Astrocyte of the spinal cord (primary cell): Measurements from ENCODE around the gene OGG1.

Source experiments
- DNase-seq: peaks from one replicate; pipeline ENCODE4 v3.0.0; 2011; ENCODE audit warnings: low read depth, low spot score
- H3K4me3 ChIP-seq: 2 replicates; pipeline ENCODE4 v1.5.1; 2011; ENCODE audit warnings: low read depth, mild to moderate bottlenecking, low read length, moderate library complexity
- in situ Hi-C: cut with HindIII; loops from 2 replicates; pipeline ENCODE4 v1.10.0; 2017; ENCODE audit warnings: low sequenced_read_pairs
- TF ChIP-seq, protein P1 (sequence below): IDR thresholded peaks from 2 replicates; pipeline ENCODE4 v1.5.1; 2012; ENCODE audit warnings: low read depth, mild to moderate bottlenecking, low read length, inconsistent platforms

Gene OGG1

GRCh38 chr3:9781551-9781950 lies 31.8 kb downstream of the OGG1 start:
- in situ Hi-C loops, result no loop called here
- TF ChIP-seq, protein P1, sequence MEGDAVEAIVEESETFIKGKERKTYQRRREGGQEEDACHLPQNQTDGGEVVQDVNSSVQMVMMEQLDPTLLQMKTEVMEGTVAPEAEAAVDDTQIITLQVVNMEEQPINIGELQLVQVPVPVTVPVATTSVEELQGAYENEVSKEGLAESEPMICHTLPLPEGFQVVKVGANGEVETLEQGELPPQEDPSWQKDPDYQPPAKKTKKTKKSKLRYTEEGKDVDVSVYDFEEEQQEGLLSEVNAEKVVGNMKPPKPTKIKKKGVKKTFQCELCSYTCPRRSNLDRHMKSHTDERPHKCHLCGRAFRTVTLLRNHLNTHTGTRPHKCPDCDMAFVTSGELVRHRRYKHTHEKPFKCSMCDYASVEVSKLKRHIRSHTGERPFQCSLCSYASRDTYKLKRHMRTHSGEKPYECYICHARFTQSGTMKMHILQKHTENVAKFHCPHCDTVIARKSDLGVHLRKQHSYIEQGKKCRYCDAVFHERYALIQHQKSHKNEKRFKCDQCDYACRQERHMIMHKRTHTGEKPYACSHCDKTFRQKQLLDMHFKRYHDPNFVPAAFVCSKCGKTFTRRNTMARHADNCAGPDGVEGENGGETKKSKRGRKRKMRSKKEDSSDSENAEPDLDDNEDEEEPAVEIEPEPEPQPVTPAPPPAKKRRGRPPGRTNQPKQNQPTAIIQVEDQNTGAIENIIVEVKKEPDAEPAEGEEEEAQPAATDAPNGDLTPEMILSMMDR, result no peak
- DNase-seq, result no peak
- H3K4me3 ChIP-seq, result no peak overlapping the region

GRCh38 chr3:9781978-9782603 lies 32.3 kb downstream of the OGG1 start:
- H3K4me3 ChIP-seq, result no peak overlapping the region
- DNase-seq, result no peak
- in situ Hi-C loops, result no loop called here
- TF ChIP-seq, protein P1, result no peak

GRCh38 chr3:9782770-9783169 lies 33.0 kb downstream of the OGG1 start:
- in situ Hi-C loops, result no loop called here
- TF ChIP-seq, protein P1, result no peak
- no peak for DNase-seq
- H3K4me3 ChIP-seq, result no peak overlapping the region

DNA sequence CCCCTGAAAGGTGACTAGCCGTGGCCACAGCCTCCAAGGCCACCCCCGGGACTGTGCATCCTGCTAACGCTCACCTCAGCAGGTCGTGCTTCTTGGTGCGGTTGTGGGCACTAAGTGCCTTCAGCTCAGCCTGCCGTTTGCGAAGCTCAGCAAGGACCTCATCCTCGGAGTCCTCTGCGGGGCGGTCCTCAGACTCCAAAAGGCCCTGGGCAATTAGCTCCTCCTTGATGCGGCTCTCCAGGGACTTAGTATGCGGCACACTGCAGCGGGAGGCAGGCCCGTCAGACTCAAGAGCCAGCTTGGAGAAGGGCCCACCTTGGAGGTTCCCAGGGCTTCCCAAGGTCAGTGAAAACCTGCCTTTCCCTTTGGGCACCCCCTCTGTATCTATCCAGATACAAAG lies 34.2 kb downstream of the OGG1 start:
- H3K4me3 ChIP-seq, result no peak overlapping the region
- TF ChIP-seq, protein P1, result no peak
- no peak for DNase-seq
- in situ Hi-C loops, result no loop called here

DNA sequence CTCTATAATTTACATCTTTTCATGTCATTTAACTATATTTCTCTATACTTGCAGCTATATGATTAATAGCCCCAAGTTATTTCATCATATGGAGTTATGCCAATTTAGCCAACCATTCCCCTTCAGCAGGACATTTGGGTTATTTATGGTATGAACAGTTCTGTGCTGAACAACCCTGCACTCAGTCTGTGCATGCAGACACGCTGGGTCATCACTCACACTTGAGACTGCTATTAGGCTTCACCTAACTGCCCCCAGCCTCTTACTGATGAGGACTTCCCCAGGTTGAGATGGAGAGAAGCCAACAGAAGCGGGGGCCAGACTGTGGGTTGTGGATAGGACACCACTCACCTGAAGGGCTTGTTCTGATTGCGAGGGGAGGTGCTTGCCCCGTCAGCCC lies 35.2 kb downstream of the OGG1 start:
- in situ Hi-C loops, result no loop called here
- DNase-seq, result no peak
- TF ChIP-seq, protein P1, result no peak
- H3K4me3 ChIP-seq, result no peak overlapping the region

DNA sequence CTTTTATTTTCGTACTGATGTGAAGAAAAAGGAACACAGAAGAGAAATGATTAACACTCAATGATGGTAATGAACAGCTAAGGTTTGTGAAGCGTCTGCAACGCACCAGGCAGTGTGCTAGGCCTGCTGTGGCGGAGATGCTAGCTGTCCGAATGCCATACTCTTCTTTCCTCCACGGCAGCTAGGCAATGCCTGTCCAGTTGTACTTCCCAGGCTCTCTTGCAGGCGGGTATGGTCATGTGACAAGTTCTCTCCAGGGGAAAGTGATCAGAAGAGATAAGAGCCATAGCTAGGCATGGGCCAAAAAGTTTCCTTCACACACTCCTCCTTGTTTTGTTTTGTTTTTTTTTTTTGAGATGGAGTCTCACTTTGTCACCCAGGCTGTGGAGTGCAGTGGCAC lies 35.9 kb downstream of the OGG1 start:
- in situ Hi-C loops, result no loop called here
- H3K4me3 ChIP-seq, result no peak overlapping the region
- DNase-seq, result no peak
- TF ChIP-seq, protein P1, result no peak
